ENCODE results near the gene NHSL2.
"Not testable (repeated sequence)": the region's sequence is repeated elsewhere in the genome, so short reads cannot be mapped to it uniquely, and the experiment has no call there.

NHSL2 gene

GRCh38 chrX:72042852-72043248 is 132.2 kb downstream of the NHSL2 start:
- DNase-seq (ENCODE audit: low read depth): no peak

- DNase-seq (ENCODE audit: low read depth): no peak
Observed at GRCh38 chrX:72043636-72044035, 133.0 kb downstream of the NHSL2 start.

GRCh38 chrX:72045141-72045540 is 134.5 kb downstream of the NHSL2 start:
- DNase-seq (ENCODE audit: low read depth): no peak

GRCh38 chrX:72045552-72046277 is 135.1 kb downstream of the NHSL2 start:
- peak; percentile 23 for DNase-seq (ENCODE audit: low read depth)

- no peak for DNase-seq (ENCODE audit: low read depth)
Observed at GRCh38 chrX:72046447-72046846, 135.8 kb downstream of the NHSL2 start.

GRCh38 chrX:72048510-72049455 is 138.1 kb downstream of the NHSL2 start:
- DNase-seq (ENCODE audit: low read depth): no peak

- no peak for DNase-seq (ENCODE audit: low read depth)
Observed at GRCh38 chrX:72050011-72050410, 139.4 kb downstream of the NHSL2 start.

GRCh38 chrX:72051589-72051988 is 140.9 kb downstream of the NHSL2 start:
- no peak for DNase-seq (ENCODE audit: low read depth)

- no peak for DNase-seq (ENCODE audit: low read depth)
Observed at GRCh38 chrX:72052415-72053090, 141.9 kb downstream of the NHSL2 start.

GRCh38 chrX:72053508-72053907 is 142.9 kb downstream of the NHSL2 start:
- DNase-seq (ENCODE audit: low read depth): no peak

- no peak for DNase-seq (ENCODE audit: low read depth)
Observed at GRCh38 chrX:72054779-72055489, 144.3 kb downstream of the NHSL2 start.

GRCh38 chrX:72057331-72057730 is 146.7 kb downstream of the NHSL2 start:
- DNase-seq (ENCODE audit: low read depth): no peak

GRCh38 chrX:72057849-72058248 is 147.2 kb downstream of the NHSL2 start:
- no peak for DNase-seq (ENCODE audit: low read depth)

- DNase-seq (ENCODE audit: low read depth): not testable (repeated sequence)
Observed at GRCh38 chrX:72058346-72058745, 147.7 kb downstream of the NHSL2 start.

GRCh38 chrX:72060196-72060920 is 149.7 kb downstream of the NHSL2 start:
- DNase-seq (ENCODE audit: low read depth): no peak

GRCh38 chrX:72060921-72061490 is 150.4 kb downstream of the NHSL2 start:
- no peak for DNase-seq (ENCODE audit: low read depth)

GRCh38 chrX:72062916-72063315 is 152.3 kb downstream of the NHSL2 start:
- DNase-seq (ENCODE audit: low read depth): peak; percentile 29

GRCh38 chrX:72069350-72070160 is 158.9 kb downstream of the NHSL2 start:
- no peak for DNase-seq (ENCODE audit: low read depth)

GRCh38 chrX:72071213-72071612 is 160.6 kb downstream of the NHSL2 start:
- no peak for DNase-seq (ENCODE audit: low read depth)

GRCh38 chrX:72073633-72074032 is 163.0 kb downstream of the NHSL2 start:
- DNase-seq (ENCODE audit: low read depth): no peak
